Esophagus muscularis mucosa (tissue), 3 donors: ENCODE data around the gene CCDC47.

Experiments
- CTCF ChIP-seq, 3 experiments: fragments of 200-600 bp in 2 of 3; fragments of 450-650 bp in 1 of 3; sonication (generic) in 2 of 3; IDR thresholded peaks; one replicate each; pipeline ENCODE4 v1.5.1; 2017 to 2019; ENCODE audit warnings: antibody characterized with exemption in 3 of 3, mild to moderate bottlenecking in 2 of 3, moderate library complexity in 1 of 3
- POLR2AphosphoS5 ChIP-seq, 2 donors: sonication (generic); formaldehyde crosslinking; IDR thresholded peaks; one replicate each; pipeline ENCODE4 v1.6.1; 2017; ENCODE audit warnings: antibody characterized with exemption in 2 of 2

- TF ChIP-seq CTCF (IDR thresholded peaks at IDR 0.05) (no peak), POLR2AphosphoS5 (IDR thresholded peaks at IDR 0.05) (no peak)
Measured at GRCh38 chr17:63783522-63783921, 10.1 kb upstream of the CCDC47 start.
